ENCODE results near the gene LOXL4. TPM values are rescaled to one million over a fixed set of nuclear protein-coding genes. Genes with fewer than 3 reads are reported as not detected.
A peak's percentile ranks its signal among the peaks of the same experiment; 100 is the strongest.

LOXL4 gene
- total RNA-seq, 1 donor from 2014 or later, result 1.8 TPM

DNA sequence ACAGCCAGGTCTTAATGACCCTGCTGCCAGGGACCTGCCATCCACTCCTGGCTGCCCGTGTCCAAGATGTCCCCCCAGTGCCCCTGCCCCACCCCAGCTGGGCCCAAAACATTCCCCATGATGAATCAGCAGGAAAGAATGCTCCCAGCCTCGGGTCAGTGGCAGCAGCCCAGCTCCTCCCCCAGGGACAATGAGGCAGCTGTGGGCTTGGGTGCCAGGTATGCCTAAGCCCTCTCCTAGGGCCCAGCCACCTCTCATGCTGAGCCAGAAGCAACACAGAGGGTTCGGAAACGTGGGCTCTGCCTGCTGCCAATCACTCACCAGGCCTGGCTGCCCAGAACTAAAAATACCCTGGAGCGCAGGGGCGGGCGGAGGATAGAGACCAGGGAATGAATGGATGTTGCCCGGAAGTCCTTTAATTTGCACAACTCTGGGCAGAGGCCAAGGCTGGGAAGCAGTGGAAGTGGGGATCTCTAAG lies 1.5 kb upstream of the LOXL4 start:
- peaks cover 28% of the 10 kb centered on the region for H3K4me1 Mint-ChIP-seq (ENCODE audit: unreplicated experiment)
- no peak overlapping the region for H3K4me3 Mint-ChIP-seq (ENCODE audit: unreplicated experiment)
- no peaks in the 10 kb centered on the region for H3K9me3 Mint-ChIP-seq (ENCODE audit: unreplicated experiment)
- H3K36me3 Mint-ChIP-seq (ENCODE audit: low read depth, unreplicated experiment), result peaks cover 6% of the 10 kb centered on the region
- TF ChIP-seq, protein P1, sequence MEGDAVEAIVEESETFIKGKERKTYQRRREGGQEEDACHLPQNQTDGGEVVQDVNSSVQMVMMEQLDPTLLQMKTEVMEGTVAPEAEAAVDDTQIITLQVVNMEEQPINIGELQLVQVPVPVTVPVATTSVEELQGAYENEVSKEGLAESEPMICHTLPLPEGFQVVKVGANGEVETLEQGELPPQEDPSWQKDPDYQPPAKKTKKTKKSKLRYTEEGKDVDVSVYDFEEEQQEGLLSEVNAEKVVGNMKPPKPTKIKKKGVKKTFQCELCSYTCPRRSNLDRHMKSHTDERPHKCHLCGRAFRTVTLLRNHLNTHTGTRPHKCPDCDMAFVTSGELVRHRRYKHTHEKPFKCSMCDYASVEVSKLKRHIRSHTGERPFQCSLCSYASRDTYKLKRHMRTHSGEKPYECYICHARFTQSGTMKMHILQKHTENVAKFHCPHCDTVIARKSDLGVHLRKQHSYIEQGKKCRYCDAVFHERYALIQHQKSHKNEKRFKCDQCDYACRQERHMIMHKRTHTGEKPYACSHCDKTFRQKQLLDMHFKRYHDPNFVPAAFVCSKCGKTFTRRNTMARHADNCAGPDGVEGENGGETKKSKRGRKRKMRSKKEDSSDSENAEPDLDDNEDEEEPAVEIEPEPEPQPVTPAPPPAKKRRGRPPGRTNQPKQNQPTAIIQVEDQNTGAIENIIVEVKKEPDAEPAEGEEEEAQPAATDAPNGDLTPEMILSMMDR (IDR thresholded peaks at IDR 0.05; ENCODE audit: unreplicated experiment), result no peak
- H3K27me3 Mint-ChIP-seq (ENCODE audit: unreplicated experiment), result peaks cover 13% of the 10 kb centered on the region
- H3K27ac Mint-ChIP-seq (ENCODE audit: unreplicated experiment), result no peak overlapping the region
- DNase-seq (ENCODE audit: low spot score), result no peak

DNA sequence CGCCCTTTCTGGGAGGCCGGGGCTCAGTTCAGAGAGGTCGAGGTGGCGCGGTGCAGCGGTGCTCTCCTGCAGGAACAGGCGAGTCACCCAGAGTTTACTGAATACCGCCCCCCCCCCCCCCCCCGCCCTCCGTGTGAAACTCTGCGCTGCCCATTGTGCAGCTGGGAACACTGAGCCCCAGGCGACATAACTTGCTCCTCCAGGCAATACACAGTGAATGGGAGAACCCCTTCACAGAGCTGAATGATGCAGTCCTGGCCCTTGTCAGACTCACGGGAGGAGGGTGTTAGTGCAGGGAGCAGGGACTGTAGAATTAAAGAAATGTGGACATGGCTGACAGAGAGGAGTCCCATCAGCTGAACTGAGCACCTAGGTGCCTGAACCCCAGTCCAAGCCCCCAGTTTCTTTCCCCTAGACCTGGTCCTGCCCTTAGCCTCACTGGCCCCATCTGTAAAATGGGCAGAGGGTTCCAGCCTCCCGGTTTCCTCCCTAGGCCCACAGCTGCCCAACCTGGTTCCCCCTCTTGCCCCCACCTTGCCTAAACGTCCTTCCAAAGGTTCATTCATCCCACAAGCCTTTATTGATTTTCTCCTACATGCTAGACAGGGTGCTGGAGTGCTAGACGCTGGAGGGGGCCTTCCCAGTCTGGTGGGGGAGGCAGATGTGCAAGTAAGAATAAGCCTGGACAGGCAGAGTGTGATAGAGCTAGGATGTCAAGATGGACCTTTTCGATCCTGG lies 869 bp upstream of the LOXL4 start:
- Mint-ChIP-seq H3K27ac (ENCODE audit: unreplicated experiment) (no peak overlapping the region), H3K4me3 (ENCODE audit: unreplicated experiment) (peak overlapping the region; percentile 69), H3K36me3 (ENCODE audit: low read depth, unreplicated experiment) (peaks cover 6% of the 10 kb centered on the region), H3K27me3 (ENCODE audit: unreplicated experiment) (peaks cover 13% of the 10 kb centered on the region), H3K4me1 (ENCODE audit: unreplicated experiment) (peaks cover 28% of the 10 kb centered on the region), H3K9me3 (ENCODE audit: unreplicated experiment) (no peaks in the 10 kb centered on the region)
- no peak for DNase-seq (ENCODE audit: low spot score)
- TF ChIP-seq, protein P1 (IDR thresholded peaks at IDR 0.05; ENCODE audit: unreplicated experiment), result no peak

DNA sequence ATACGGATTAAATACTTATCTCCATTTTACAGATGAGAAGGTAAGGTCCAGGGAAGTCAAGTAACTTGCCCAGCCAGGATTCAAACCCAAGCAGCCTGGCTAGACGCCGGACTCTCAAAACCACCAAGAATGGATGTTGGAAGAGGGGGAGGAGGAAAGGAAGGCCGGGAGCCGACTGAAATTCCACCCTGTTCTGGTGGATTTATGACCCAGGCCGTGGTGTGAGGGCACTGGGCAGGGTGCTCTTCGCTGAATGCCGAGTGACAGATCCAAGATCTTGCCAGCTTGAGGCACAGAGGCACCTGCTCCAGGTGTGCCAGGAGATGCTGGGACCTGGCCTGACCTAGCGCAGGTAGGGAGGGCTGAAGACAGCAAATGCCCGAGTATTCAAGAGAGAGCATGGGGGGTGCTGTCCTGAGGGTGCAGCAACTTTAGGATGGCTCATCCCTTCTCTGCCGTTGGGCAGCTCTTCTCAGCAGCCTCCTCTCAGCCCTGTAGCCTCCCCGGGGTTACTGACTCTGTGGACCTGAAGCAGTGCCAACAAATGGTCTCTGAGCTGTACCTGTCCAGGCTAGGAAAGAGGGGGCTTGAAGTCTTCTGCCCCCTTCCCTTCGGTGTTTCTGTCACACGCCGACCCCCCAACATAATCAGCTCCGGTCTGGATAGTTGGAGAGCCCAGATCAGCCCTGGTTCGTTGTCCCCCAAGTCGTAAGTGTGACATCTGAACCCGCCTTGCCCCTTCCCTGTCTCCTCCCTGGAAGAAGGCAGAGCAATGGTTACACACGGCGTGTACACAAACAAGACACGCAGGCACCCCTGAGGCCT lies 713 bp downstream of the LOXL4 start:
- H3K27ac Mint-ChIP-seq (ENCODE audit: unreplicated experiment), result no peak overlapping the region

DNA sequence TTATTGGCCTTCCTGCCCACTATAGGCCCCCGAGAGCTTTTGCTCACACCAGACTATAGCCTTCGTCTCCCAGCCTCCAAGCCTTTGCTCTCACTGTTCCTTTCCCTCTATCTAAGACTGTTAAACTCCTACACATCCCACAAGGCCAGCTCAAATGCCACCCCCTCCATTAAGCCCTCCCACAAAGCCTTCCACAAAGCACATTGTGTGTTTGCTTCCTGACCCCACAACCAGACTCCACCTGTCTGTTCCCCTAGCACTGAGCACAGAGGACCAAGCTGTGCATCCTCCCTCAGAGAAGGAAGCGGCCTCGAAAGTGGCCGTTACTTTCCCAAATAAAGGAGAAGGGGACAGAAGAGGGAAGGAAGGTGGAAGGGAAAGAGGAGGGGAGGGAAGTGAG lies 1.3 kb downstream of the LOXL4 start:
- peaks cover 11% of the 10 kb centered on the region for H3K4me1 Mint-ChIP-seq (ENCODE audit: unreplicated experiment)
- H3K27ac Mint-ChIP-seq (ENCODE audit: unreplicated experiment), result no peak overlapping the region
- no peak overlapping the region for H3K4me3 Mint-ChIP-seq (ENCODE audit: unreplicated experiment)
- peaks cover 10% of the 10 kb centered on the region for H3K27me3 Mint-ChIP-seq (ENCODE audit: unreplicated experiment)
- TF ChIP-seq, protein P1 (IDR thresholded peaks at IDR 0.05; ENCODE audit: unreplicated experiment), result no peak
- H3K36me3 Mint-ChIP-seq (ENCODE audit: low read depth, unreplicated experiment), result peaks cover 6% of the 10 kb centered on the region
- DNase-seq (ENCODE audit: low spot score), result no peak
- no peaks in the 10 kb centered on the region for H3K9me3 Mint-ChIP-seq (ENCODE audit: unreplicated experiment)

More for the DNA sequence above, 713 bp downstream of the LOXL4 start:
- no peaks in the 10 kb centered on the region for H3K9me3 Mint-ChIP-seq (ENCODE audit: unreplicated experiment)
- TF ChIP-seq, protein P1 (IDR thresholded peaks at IDR 0.05; ENCODE audit: unreplicated experiment), result no peak
- H3K36me3 Mint-ChIP-seq (ENCODE audit: low read depth, unreplicated experiment), result peaks cover 6% of the 10 kb centered on the region
- H3K4me3 Mint-ChIP-seq (ENCODE audit: unreplicated experiment), result peak overlapping the region; percentile 87
- peaks cover 16% of the 10 kb centered on the region for H3K4me1 Mint-ChIP-seq (ENCODE audit: unreplicated experiment)
- peaks cover 13% of the 10 kb centered on the region for H3K27me3 Mint-ChIP-seq (ENCODE audit: unreplicated experiment)
- no peak for DNase-seq (ENCODE audit: low spot score)

All from endothelial cell (in vitro differentiated cells).